Measurements from ENCODE around the gene ZSWIM5.
A peak's percentile ranks its signal among the peaks of the same experiment; 100 is the strongest.

ZSWIM5 gene

DNA sequence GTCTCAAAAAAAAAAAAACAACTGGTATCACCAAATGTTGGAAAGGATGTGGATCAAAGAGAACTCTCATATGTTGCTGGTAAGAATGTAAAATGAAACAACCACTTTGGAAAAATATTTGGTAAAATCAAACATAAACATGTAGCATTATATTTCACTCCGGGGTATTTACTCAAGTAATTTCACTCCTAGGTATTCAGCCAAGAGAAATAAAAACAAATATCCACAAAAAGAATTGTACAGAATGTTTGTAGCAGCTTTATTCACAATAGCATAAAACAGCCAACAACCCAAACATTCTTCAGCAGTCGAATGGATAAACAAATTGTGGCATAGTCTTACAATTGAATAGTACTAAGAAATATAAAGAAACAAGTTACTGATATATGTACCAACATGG lies 32.4 kb upstream of the ZSWIM5 start:
- Histone ChIP-seq H2AFZ (ENCODE audit: low read length) (no peak overlapping the region), H4K20me1 (ENCODE audit: insufficient read depth, low read length) (no peaks in the 10 kb centered on the region), H3K9me3 (replicated peaks; ENCODE audit: insufficient read depth, low read length) (no peaks in the 10 kb centered on the region), H3K79me2 (ENCODE audit: low read length) (no peaks in the 10 kb centered on the region), H3K36me3 (replicated peaks; ENCODE audit: insufficient read depth, low read length) (no peaks in the 10 kb centered on the region), H3F3A (ENCODE audit: insufficient read depth, low read length) (no peaks in the 10 kb centered on the region), H3K27ac (ENCODE audit: low read length) (no peak overlapping the region), H3K4me2 (ENCODE audit: low read depth, low read length) (no peak overlapping the region), H3K27me3 (replicated peaks; ENCODE audit: insufficient read depth, low read length) (no peaks in the 10 kb centered on the region), H3K9ac (ENCODE audit: low read length) (no peak overlapping the region), H3K9me2 (replicated peaks; ENCODE audit: insufficient read depth, low read length) (no peaks in the 10 kb centered on the region), H3K4me1 (ENCODE audit: low read length) (no peaks in the 10 kb centered on the region), H3K4me3 (ENCODE audit: low read length) (no peak overlapping the region)
- TF ChIP-seq EZH2phosphoT487 (IDR thresholded peaks at IDR 0.05; ENCODE audit: low read length) (no peak), EZH2 (optimal IDR thresholded peaks at IDR 0.05; ENCODE audit: low read depth, low read length) (no peak)
- TF ChIP-seq, protein P1, sequence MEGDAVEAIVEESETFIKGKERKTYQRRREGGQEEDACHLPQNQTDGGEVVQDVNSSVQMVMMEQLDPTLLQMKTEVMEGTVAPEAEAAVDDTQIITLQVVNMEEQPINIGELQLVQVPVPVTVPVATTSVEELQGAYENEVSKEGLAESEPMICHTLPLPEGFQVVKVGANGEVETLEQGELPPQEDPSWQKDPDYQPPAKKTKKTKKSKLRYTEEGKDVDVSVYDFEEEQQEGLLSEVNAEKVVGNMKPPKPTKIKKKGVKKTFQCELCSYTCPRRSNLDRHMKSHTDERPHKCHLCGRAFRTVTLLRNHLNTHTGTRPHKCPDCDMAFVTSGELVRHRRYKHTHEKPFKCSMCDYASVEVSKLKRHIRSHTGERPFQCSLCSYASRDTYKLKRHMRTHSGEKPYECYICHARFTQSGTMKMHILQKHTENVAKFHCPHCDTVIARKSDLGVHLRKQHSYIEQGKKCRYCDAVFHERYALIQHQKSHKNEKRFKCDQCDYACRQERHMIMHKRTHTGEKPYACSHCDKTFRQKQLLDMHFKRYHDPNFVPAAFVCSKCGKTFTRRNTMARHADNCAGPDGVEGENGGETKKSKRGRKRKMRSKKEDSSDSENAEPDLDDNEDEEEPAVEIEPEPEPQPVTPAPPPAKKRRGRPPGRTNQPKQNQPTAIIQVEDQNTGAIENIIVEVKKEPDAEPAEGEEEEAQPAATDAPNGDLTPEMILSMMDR (IDR thresholded peaks at IDR 0.05; ENCODE audit: low read length), result no peak
- DNase-seq, result no peak

DNA sequence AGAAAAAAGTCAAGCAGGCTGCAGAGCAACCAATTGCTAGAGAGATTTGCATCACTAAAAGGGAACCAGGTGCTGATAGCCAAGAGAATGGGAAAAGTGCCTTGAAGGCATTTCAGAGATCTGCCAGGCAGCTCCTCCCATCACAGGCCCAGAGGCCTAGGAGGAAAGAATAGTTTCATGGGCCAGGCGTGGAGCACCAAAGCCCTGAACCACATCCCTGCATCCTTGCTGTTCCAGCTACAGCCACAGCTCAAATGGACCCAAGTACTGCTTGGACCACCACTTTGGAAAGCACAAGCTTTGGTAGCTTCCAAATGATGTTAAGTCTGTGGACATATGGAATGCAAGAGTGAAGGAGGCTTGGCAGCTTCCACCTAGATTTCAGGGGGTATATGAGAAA lies 29.7 kb upstream of the ZSWIM5 start:
- no peaks in the 10 kb centered on the region for H3K9me2 ChIP-seq (replicated peaks; ENCODE audit: insufficient read depth, low read length)
- H3K79me2 ChIP-seq (ENCODE audit: low read length), result no peaks in the 10 kb centered on the region
- TF ChIP-seq EZH2 (optimal IDR thresholded peaks at IDR 0.05; ENCODE audit: low read depth, low read length) (no peak), EZH2phosphoT487 (IDR thresholded peaks at IDR 0.05; ENCODE audit: low read length) (no peak)
- TF ChIP-seq, protein P1 (IDR thresholded peaks at IDR 0.05; ENCODE audit: low read length), result no peak
- no peak overlapping the region for H3K4me3 ChIP-seq (ENCODE audit: low read length)
- no peak overlapping the region for H3K9ac ChIP-seq (ENCODE audit: low read length)
- no peaks in the 10 kb centered on the region for H4K20me1 ChIP-seq (ENCODE audit: insufficient read depth, low read length)
- H3K36me3 ChIP-seq (replicated peaks; ENCODE audit: insufficient read depth, low read length), result no peaks in the 10 kb centered on the region
- no peaks in the 10 kb centered on the region for H3F3A ChIP-seq (ENCODE audit: insufficient read depth, low read length)
- no peaks in the 10 kb centered on the region for H3K4me1 ChIP-seq (ENCODE audit: low read length)
- H3K4me2 ChIP-seq (ENCODE audit: low read depth, low read length), result no peak overlapping the region
- no peaks in the 10 kb centered on the region for H3K27me3 ChIP-seq (replicated peaks; ENCODE audit: insufficient read depth, low read length)
- no peaks in the 10 kb centered on the region for H3K9me3 ChIP-seq (replicated peaks; ENCODE audit: insufficient read depth, low read length)
- no peak overlapping the region for H2AFZ ChIP-seq (ENCODE audit: low read length)
- H3K27ac ChIP-seq (ENCODE audit: low read length), result no peak overlapping the region
- no peak for DNase-seq

DNA sequence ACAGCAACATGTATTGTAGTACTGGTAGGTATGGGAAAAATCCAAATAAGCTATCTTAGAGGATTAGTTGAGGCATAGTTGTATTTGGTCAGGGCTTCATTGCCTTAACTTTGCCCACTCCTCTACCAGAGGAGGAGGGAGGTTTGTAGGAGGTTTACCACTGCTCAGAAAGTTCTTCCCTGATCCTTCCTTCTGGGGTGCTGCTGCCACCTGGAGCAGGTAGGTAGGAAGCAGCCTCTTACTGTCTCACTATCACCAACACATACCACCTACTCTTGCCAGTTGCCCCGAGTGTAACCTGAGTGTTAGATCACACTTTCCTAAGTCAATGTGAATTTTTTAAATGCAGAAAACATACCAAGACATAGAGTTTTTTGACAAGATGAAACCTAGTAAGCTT lies 24.1 kb upstream of the ZSWIM5 start:
- Histone ChIP-seq H3K79me2 (ENCODE audit: low read length) (no peaks in the 10 kb centered on the region), H3K9ac (ENCODE audit: low read length) (no peak overlapping the region), H3K4me1 (ENCODE audit: low read length) (no peaks in the 10 kb centered on the region), H3K36me3 (replicated peaks; ENCODE audit: insufficient read depth, low read length) (no peaks in the 10 kb centered on the region), H2AFZ (ENCODE audit: low read length) (no peak overlapping the region), H3K4me3 (ENCODE audit: low read length) (no peak overlapping the region), H3K9me3 (replicated peaks; ENCODE audit: insufficient read depth, low read length) (no peaks in the 10 kb centered on the region), H3K27me3 (replicated peaks; ENCODE audit: insufficient read depth, low read length) (no peaks in the 10 kb centered on the region), H3F3A (ENCODE audit: insufficient read depth, low read length) (no peaks in the 10 kb centered on the region), H3K27ac (ENCODE audit: low read length) (no peak overlapping the region), H4K20me1 (ENCODE audit: insufficient read depth, low read length) (no peaks in the 10 kb centered on the region), H3K9me2 (replicated peaks; ENCODE audit: insufficient read depth, low read length) (no peaks in the 10 kb centered on the region), H3K4me2 (ENCODE audit: low read depth, low read length) (no peak overlapping the region)
- TF ChIP-seq EZH2phosphoT487 (IDR thresholded peaks at IDR 0.05; ENCODE audit: low read length) (no peak), EZH2 (optimal IDR thresholded peaks at IDR 0.05; ENCODE audit: low read depth, low read length) (no peak)
- TF ChIP-seq, protein P1 (IDR thresholded peaks at IDR 0.05; ENCODE audit: low read length), result peak; percentile 19; the same call in 1 of the 2 replicates
- peak; percentile 15 for DNase-seq
